Stimulated activated CD4-positive, alpha-beta T cell treated with anti-CD3 and anti-CD28 coated beads, Interleukin-15, amount 100 ng/mL, for 1 hour (primary cell): Measurements from ENCODE around the gene IFFO2.

Experiments
- DNase-seq, 2 donors: peaks; one replicate each; pipeline ENCODE4 v3.0.0-alpha.2; 2020; ENCODE audit warnings: low read depth in 1 of 2, low spot score in 1 of 2

The IFFO2 gene

DNA sequence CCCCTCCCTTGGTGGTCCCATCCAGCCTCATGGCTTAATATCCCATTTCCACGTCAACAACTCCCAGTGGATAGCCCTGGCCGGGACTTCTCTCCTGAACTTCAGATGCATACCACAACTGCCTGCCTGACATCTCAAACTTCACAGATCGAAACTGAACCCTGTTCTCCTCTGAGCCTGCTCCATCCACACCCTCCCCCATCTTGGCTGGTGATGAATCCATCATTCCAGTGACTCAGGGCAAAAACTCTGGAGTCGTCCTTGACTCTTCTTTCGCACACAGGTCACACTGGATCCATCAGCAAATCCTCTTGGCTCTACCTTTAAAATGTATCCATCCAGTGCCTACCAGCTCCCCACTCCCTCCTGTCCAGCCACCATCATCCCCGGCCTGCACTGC is 100.9 kb downstream of the IFFO2 start:
- no peak for DNase-seq

GRCh38 chr1:18854331-18855025 is 102.0 kb downstream of the IFFO2 start:
- DNase-seq: no peak
